SU-DHL-6 (cell line): Measurements from ENCODE around the gene MLEC.

ENCODE experiments used
- H2AFZ ChIP-seq: fragments of 200-600 bp; sonication (generic); 2 replicates; pipeline ENCODE4 v1.6.1; 2014; ENCODE audit warnings: low read depth, mild to moderate bottlenecking, moderate library complexity, mixed read lengths, antibody characterized with exemption, low read length; ENCODE audit not compliant: severe bottlenecking
- H3F3A ChIP-seq: fragments of 200-600 bp; shearing (Covaris generic); 2 replicates; pipeline ENCODE4 v1.6.0; 2016; ENCODE audit warnings: antibody characterized with exemption, mild to moderate bottlenecking; ENCODE audit not compliant: insufficient read depth
- H3K27ac ChIP-seq: fragments of 200-600 bp; sonication (generic); 2 replicates; pipeline ENCODE4 v1.5.1; 2016; ENCODE audit warnings: low read depth, mild to moderate bottlenecking, low read length, moderate library complexity, mixed read lengths
- H3K27me3 ChIP-seq: fragments of 200-600 bp; sonication (generic), shearing (Covaris generic); 2 replicates; pipeline ENCODE4 v1.6.0; 2014; ENCODE audit warnings: mild to moderate bottlenecking, low read length
- H3K36me3 ChIP-seq: fragments of 200-600 bp; sonication (generic); 2 replicates; pipeline ENCODE4 v1.6.1; 2014; ENCODE audit warnings: mild to moderate bottlenecking, low read length, mixed read lengths
- H3K4me2 ChIP-seq: fragments of 300-600, 200-600 bp; shearing (Covaris generic), sonication (generic); 2 replicates; pipeline ENCODE4 v1.6.0; 2014; ENCODE audit warnings: low read length, low read depth, mild to moderate bottlenecking; ENCODE audit not compliant: poor library complexity, severe bottlenecking
- H3K4me3 ChIP-seq: fragments of 200-600 bp; sonication (generic); 2 replicates; pipeline ENCODE4 v1.5.1; 2014; ENCODE audit warnings: antibody characterized with exemption, low read length, mild to moderate bottlenecking, mixed read lengths; ENCODE audit not compliant: insufficient read depth, poor library complexity, severe bottlenecking
- H3K79me2 ChIP-seq: fragments of 200-600 bp; sonication (generic); 2 replicates; pipeline ENCODE4 v1.6.1; 2014; ENCODE audit warnings: mild to moderate bottlenecking, low read length, moderate library complexity; ENCODE audit not compliant: insufficient read depth
- H3K9ac ChIP-seq: fragments of 200-600 bp; sonication (generic); 2 replicates; pipeline ENCODE4 v1.7.0; 2014; ENCODE audit warnings: mild to moderate bottlenecking, low read length
- H3K9me2 ChIP-seq: fragments of 200-600 bp; sonication (generic); replicated peaks from 2 replicates; pipeline ENCODE4 v1.6.1; 2014; ENCODE audit warnings: low read length; ENCODE audit not compliant: insufficient read depth
- H3K9me3 ChIP-seq: fragments of 200-600 bp; sonication (generic); 2 replicates; pipeline ENCODE4 v1.6.1; 2014; ENCODE audit warnings: low read length, mixed read lengths; ENCODE audit not compliant: insufficient read depth
- H4K20me1 ChIP-seq: fragments of 200-600 bp; sonication (generic); 2 replicates; pipeline ENCODE4 v1.6.1; 2014; ENCODE audit warnings: low read depth, mild to moderate bottlenecking, antibody characterized with exemption, low read length, moderate library complexity, mixed read lengths
- CTCF ChIP-seq: fragments of 200-600 bp; sonication (generic); IDR thresholded peaks from one replicate; pipeline ENCODE4 v1.5.1; 2017; ENCODE audit warnings: antibody characterized with exemption, mild to moderate bottlenecking, low read length, moderate library complexity; ENCODE audit not compliant: insufficient read depth, poor library complexity, severe bottlenecking
- EZH2phosphoT487 ChIP-seq: fragments of 200-600 bp; sonication (generic), shearing (Covaris generic); conservative IDR thresholded peaks from 2 replicates; pipeline ENCODE4 v1.6.1; 2018; ENCODE audit warnings: mild to moderate bottlenecking, antibody characterized with exemption, low read length, moderate library complexity, mixed read lengths

The MLEC gene

GRCh38 chr12:120744922-120745493, 58.1 kb downstream of the MLEC start:
- no peaks in the 10 kb centered on the region for H3K9me2 ChIP-seq
- no peaks in the 10 kb centered on the region for H4K20me1 ChIP-seq
- no peaks in the 10 kb centered on the region for H3F3A ChIP-seq
- no peak overlapping the region for H3K9ac ChIP-seq
- H3K36me3 ChIP-seq: no peaks in the 10 kb centered on the region
- TF ChIP-seq EZH2phosphoT487 (no peak), CTCF (no peak)
- no peak overlapping the region for H3K27ac ChIP-seq
- H2AFZ ChIP-seq: no peak overlapping the region
- no peak overlapping the region for H3K4me3 ChIP-seq
- no peak overlapping the region for H3K4me2 ChIP-seq
- no peaks in the 10 kb centered on the region for H3K27me3 ChIP-seq
- H3K9me3 ChIP-seq: no peaks in the 10 kb centered on the region
- H3K79me2 ChIP-seq: no peaks in the 10 kb centered on the region

GRCh38 chr12:120748242-120748641, 61.3 kb downstream of the MLEC start:
- no peaks in the 10 kb centered on the region for H3K79me2 ChIP-seq
- TF ChIP-seq EZH2phosphoT487: no peak
- no peak for TF ChIP-seq CTCF

GRCh38 chr12:120749256-120749655, 62.3 kb downstream of the MLEC start:
- no peaks in the 10 kb centered on the region for H4K20me1 ChIP-seq
- H3K36me3 ChIP-seq: no peaks in the 10 kb centered on the region
- H3K4me3 ChIP-seq: no peak overlapping the region
- H3K9ac ChIP-seq: no peak overlapping the region
- no peaks in the 10 kb centered on the region for H3K27me3 ChIP-seq
- H3K79me2 ChIP-seq: no peaks in the 10 kb centered on the region
- no peak overlapping the region for H3K27ac ChIP-seq
- H3F3A ChIP-seq: no peaks in the 10 kb centered on the region
- no peak overlapping the region for H3K4me2 ChIP-seq
- TF ChIP-seq CTCF: no peak
- TF ChIP-seq EZH2phosphoT487: no peak
- H3K9me3 ChIP-seq: no peaks in the 10 kb centered on the region
- no peak overlapping the region for H2AFZ ChIP-seq
- H3K9me2 ChIP-seq: no peaks in the 10 kb centered on the region

More at GRCh38 chr12:120748242-120748641, 61.3 kb downstream of the MLEC start:
- H3K9me2 ChIP-seq: no peaks in the 10 kb centered on the region
- H3K27me3 ChIP-seq: no peaks in the 10 kb centered on the region
- H3K9ac ChIP-seq: no peak overlapping the region
- no peak overlapping the region for H3K4me2 ChIP-seq
- no peaks in the 10 kb centered on the region for H3K9me3 ChIP-seq
- H3F3A ChIP-seq: no peaks in the 10 kb centered on the region
- no peaks in the 10 kb centered on the region for H3K36me3 ChIP-seq
- H3K4me3 ChIP-seq: no peak overlapping the region
- no peaks in the 10 kb centered on the region for H4K20me1 ChIP-seq
- H2AFZ ChIP-seq: no peak overlapping the region
- no peak overlapping the region for H3K27ac ChIP-seq

GRCh38 chr12:120750806-120751205, 63.9 kb downstream of the MLEC start:
- H3F3A ChIP-seq: no peaks in the 10 kb centered on the region
- H3K27me3 ChIP-seq: no peaks in the 10 kb centered on the region
- TF ChIP-seq EZH2phosphoT487 (no peak), CTCF (no peak)
- H3K79me2 ChIP-seq: no peaks in the 10 kb centered on the region
- no peak overlapping the region for H3K9ac ChIP-seq
- H2AFZ ChIP-seq: no peak overlapping the region
- no peak overlapping the region for H3K4me3 ChIP-seq
- H3K4me2 ChIP-seq: no peak overlapping the region
- no peaks in the 10 kb centered on the region for H3K36me3 ChIP-seq
- no peaks in the 10 kb centered on the region for H3K9me3 ChIP-seq
- H3K27ac ChIP-seq: no peak overlapping the region
- H3K9me2 ChIP-seq: no peaks in the 10 kb centered on the region
- H4K20me1 ChIP-seq: no peaks in the 10 kb centered on the region
